OCI-LY1 (cell line): ENCODE data around the gene ZBBX.

ENCODE experiments used
- CTCF ChIP-seq: fragments of 200-600 bp; sonication (generic), shearing (Covaris generic); IDR thresholded peaks from 2 replicates; pipeline ENCODE4 v1.5.1; 2017; ENCODE audit warnings: mild to moderate bottlenecking, antibody characterized with exemption, low read length, moderate library complexity, mixed read lengths
- EZH2 ChIP-seq: fragments of 200-600 bp; sonication (generic), shearing (Covaris generic); IDR thresholded peaks from 2 replicates; pipeline ENCODE4 v1.8.0; 2017; ENCODE audit warnings: borderline replicate concordance, mixed run types, mild to moderate bottlenecking, antibody characterized with exemption, low read length, moderate library complexity, mixed read lengths

- no peak for TF ChIP-seq CTCF
- no peak for TF ChIP-seq EZH2
Measured at GRCh38 chr3:167225821-167226220, 154.3 kb downstream of the ZBBX start.
